ENCODE results near the gene CCDC71. TPM values are rescaled to one million over a fixed set of nuclear protein-coding genes. Genes with fewer than 3 reads are reported as not detected.

CCDC71 gene
- total RNA-seq, 2 donors from 2014 or later = 44.2 to 47.0 TPM

- peaks cover 5% of the 10 kb centered on the region for H3K4me1 ChIP-seq (replicated peaks)
- H3K9me3 ChIP-seq = no peaks in the 10 kb centered on the region
- no peak for TF ChIP-seq CTCF (IDR thresholded peaks at IDR 0.05)
- no peak for TF ChIP-seq POLR2AphosphoS5 (IDR thresholded peaks at IDR 0.05)
- no peak for TF ChIP-seq POLR2A (IDR thresholded peaks at IDR 0.05)
- no peak for DNase-seq (ENCODE audit: low spot score)
- no peaks in the 10 kb centered on the region for H3K27me3 ChIP-seq (replicated peaks; ENCODE audit: insufficient read depth)
- peaks cover 0 to 5% of the 10 kb centered on the region in 2 donors for H3K36me3 ChIP-seq
- no peak overlapping the region for H3K4me3 ChIP-seq
- intact Hi-C loops (cut with DNase I) = loop anchor here (5.0 to 10.0 kb wide), 2 partner anchors 39 to 1154 kb away; partner anchors contain the start of gene QRICH1
- 71% methylated on average over 12 of the region's 12 CpGs for WGBS
- H3K27ac ChIP-seq = no peak overlapping the region
These were observed 35.1 kb downstream of the CCDC71 start for GRCh38 chr3:49131040-49131439.

- WGBS = 74% methylated on average over 14 of the region's 14 CpGs
- no peak overlapping the region for H3K4me3 ChIP-seq
- H3K36me3 ChIP-seq = peaks cover 10 to 27% of the 10 kb centered on the region in 2 donors
- no peak for DNase-seq (ENCODE audit: low spot score)
- no peaks in the 10 kb centered on the region for H3K9me3 ChIP-seq
- TF ChIP-seq POLR2AphosphoS5 (IDR thresholded peaks at IDR 0.05) = no peak
- no peak for TF ChIP-seq CTCF (IDR thresholded peaks at IDR 0.05)
- TF ChIP-seq POLR2A (IDR thresholded peaks at IDR 0.05) = no peak
- H3K27me3 ChIP-seq (replicated peaks; ENCODE audit: insufficient read depth) = no peaks in the 10 kb centered on the region
- intact Hi-C loops (cut with DNase I) = no loop called here
- H3K27ac ChIP-seq = no peak overlapping the region
- no peaks in the 10 kb centered on the region for H3K4me1 ChIP-seq (replicated peaks)
These were observed 41.0 kb downstream of the CCDC71 start for GRCh38 chr3:49124991-49125670.

GRCh38 chr3:49124203-49124602 lies 41.9 kb downstream of the CCDC71 start:
- intact Hi-C loops (cut with DNase I) = no loop called here

GRCh38 chr3:49123687-49124086 lies 42.4 kb downstream of the CCDC71 start:
- Histone ChIP-seq H3K27me3 (replicated peaks; ENCODE audit: insufficient read depth) (no peaks in the 10 kb centered on the region), H3K9me3 (no peaks in the 10 kb centered on the region), H3K4me1 (replicated peaks) (peaks cover 6% of the 10 kb centered on the region), H3K27ac (no peak overlapping the region), H3K4me3 (no peak overlapping the region), H3K36me3 (peaks cover 10 to 27% of the 10 kb centered on the region in 2 donors)
- TF ChIP-seq POLR2A (IDR thresholded peaks at IDR 0.05) (no peak), POLR2AphosphoS5 (IDR thresholded peaks at IDR 0.05) (no peak), CTCF (IDR thresholded peaks at IDR 0.05) (no peak)
- WGBS = 94% methylated on average over 17 of the region's 17 CpGs
- intact Hi-C loops (cut with DNase I) = no loop called here
- DNase-seq (ENCODE audit: low spot score) = no peak

More at GRCh38 chr3:49124203-49124602, 41.9 kb downstream of the CCDC71 start:
- WGBS = 80% methylated on average over 1 of the region's 7 CpGs
- H3K27me3 ChIP-seq (replicated peaks; ENCODE audit: insufficient read depth) = no peaks in the 10 kb centered on the region
- H3K27ac ChIP-seq = no peak overlapping the region
- H3K4me3 ChIP-seq = no peak overlapping the region
- H3K36me3 ChIP-seq = peaks cover 10 to 27% of the 10 kb centered on the region in 2 donors
- H3K9me3 ChIP-seq = no peaks in the 10 kb centered on the region
- H3K4me1 ChIP-seq (replicated peaks) = peaks cover 6% of the 10 kb centered on the region
- DNase-seq (ENCODE audit: low spot score) = no peak
- TF ChIP-seq POLR2A (IDR thresholded peaks at IDR 0.05) (no peak), POLR2AphosphoS5 (IDR thresholded peaks at IDR 0.05) (no peak), CTCF (IDR thresholded peaks at IDR 0.05) (no peak)

Data from prostate gland (tissue), 2 donors.